Hindlimb muscle (tissue), 1 donor: ENCODE data around the gene MVK. TPM values are rescaled to one million over a fixed set of nuclear protein-coding genes. Genes with fewer than 3 reads are reported as not detected.

Experiments
- DNase-seq: peaks from one replicate; pipeline ENCODE4 v3.0.0-alpha.2; 2013
- polyA plus RNA-seq: library from polyadenylated mRNA; unstranded; fragments of 120-200 nt; gene quantifications from one replicate; pipeline ENCODE4 v1.2.1, GENCODE V29; 2013; ENCODE audit not compliant: insufficient read length

The MVK gene
- polyA plus RNA-seq: 18.3 TPM

GRCh38 chr12:109573029-109573913 is at the start of gene MVK, which contains the start of gene MMAB:
Gene MVK, plus strand, starts transcription at chr12:109573794. Its CDS starts 1,029 bp downstream, at chr12:109574823.
Gene MMAB, minus strand, starts transcription at chr12:109573504. Its CDS starts 24 bp downstream, at chr12:109573480.
- peak; percentile 96 for DNase-seq

- no peak for DNase-seq
Measured at GRCh38 chr12:109524466-109525278, 48.9 kb upstream of the MVK start.

- DNase-seq: no peak
Measured at GRCh38 chr12:109525279-109525585, 48.4 kb upstream of the MVK start.

GRCh38 chr12:109527489-109528123 is 46.0 kb upstream of the MVK start:
- no peak for DNase-seq

GRCh38 chr12:109529691-109530640 is 43.6 kb upstream of the MVK start:
- DNase-seq: no peak

GRCh38 chr12:109531411-109531810 is 42.2 kb upstream of the MVK start:
- no peak for DNase-seq

GRCh38 chr12:109532721-109533486 is 40.7 kb upstream of the MVK start:
- DNase-seq: no peak

- no peak for DNase-seq
Measured at GRCh38 chr12:109533487-109533740, 40.2 kb upstream of the MVK start.

- no peak for DNase-seq
Measured at GRCh38 chr12:109534456-109534855, 39.1 kb upstream of the MVK start.

- DNase-seq: no peak
Measured at GRCh38 chr12:109535231-109535862, 38.2 kb upstream of the MVK start.

- no peak for DNase-seq
Measured at GRCh38 chr12:109535863-109536250, 37.7 kb upstream of the MVK start.

GRCh38 chr12:109537136-109537535 is 36.5 kb upstream of the MVK start:
- no peak for DNase-seq

GRCh38 chr12:109538191-109538863 is 35.3 kb upstream of the MVK start:
- DNase-seq: no peak

GRCh38 chr12:109539508-109539907 is 34.1 kb upstream of the MVK start:
- DNase-seq: no peak

- DNase-seq: no peak
Measured at GRCh38 chr12:109540526-109541412, 32.8 kb upstream of the MVK start.

GRCh38 chr12:109541413-109541726 is 32.2 kb upstream of the MVK start:
- no peak for DNase-seq

- no peak for DNase-seq
Measured at GRCh38 chr12:109542014-109542413, 31.6 kb upstream of the MVK start.

- no peak for DNase-seq
Measured at GRCh38 chr12:109542876-109543275, 30.7 kb upstream of the MVK start.

- no peak for DNase-seq
Measured at GRCh38 chr12:109544955-109545531, 28.6 kb upstream of the MVK start.
